IMR-90 (cell line): Measurements from ENCODE around the gene GRM4. TPM values are rescaled to one million over a fixed set of nuclear protein-coding genes. Genes with fewer than 3 reads are reported as not detected.

Source experiments
- ATAC-seq: fragments of 200-7000 bp; cut with Tn5 transposase; 2 replicates; pipeline ENCODE4 v1.9.1; 2020; ENCODE audit warnings: low read depth, mild to moderate bottlenecking, moderate library complexity
- BruUV-seq: library from RNA; stranded (reverse); fragments of 400-500 nt; replicated peaks from 2 replicates; lab custom pipeline; 2021; lab: Mats Ljungman, UMichigan
- CTCF ChIA-PET: fragments of 300-600 bp; formaldehyde crosslinking; extraction: SDS; loops from one replicate; lab custom pipeline; 2021; ENCODE audit warnings: antibody characterized with exemption; lab: Yijun Ruan, JAX
- POLR2A ChIA-PET: fragments of 300-600 bp; sonication (Branson Sonifier 250); formaldehyde crosslinking; loops from one replicate; lab custom pipeline; 2022; ENCODE audit warnings: antibody characterized with exemption; ENCODE audit not compliant: unreplicated experiment; lab: Charles Lee
- DNase-seq: peaks from one replicate; pipeline ENCODE4 v3.0.0; 2013
- H2AFZ ChIP-seq: replicated peaks from 2 replicates; pipeline ENCODE3; 2013; ENCODE audit warnings: low read length, mild to moderate bottlenecking; ENCODE audit not compliant: poor library complexity
- H2AK5ac ChIP-seq: 2 replicates; pipeline ENCODE4 v1.6.1; 2013; ENCODE audit warnings: low read depth, low read length, inconsistent platforms
- H2AK9ac ChIP-seq: replicated peaks from 2 replicates; pipeline ENCODE3; 2013; ENCODE audit warnings: mild to moderate bottlenecking, low read depth, low read length, moderate library complexity; ENCODE audit not compliant: poor library complexity
- H2BK120ac ChIP-seq: 2 replicates; pipeline ENCODE4 v1.6.1; 2013; ENCODE audit warnings: low read depth, low read length, inconsistent platforms
- H2BK15ac ChIP-seq: 3 replicates; pipeline ENCODE4 v1.6.1; 2013; ENCODE audit warnings: low read depth, low read length, inconsistent platforms
- H2BK20ac ChIP-seq: 2 replicates; pipeline ENCODE4 v1.6.1; 2013; ENCODE audit warnings: low read depth, mild to moderate bottlenecking, inconsistent platforms, low read length, moderate library complexity
- H2BK5ac ChIP-seq: 2 replicates; pipeline ENCODE4 v1.6.1; 2013; ENCODE audit warnings: mild to moderate bottlenecking, low read depth, low read length, inconsistent platforms; ENCODE audit not compliant: poor library complexity, severe bottlenecking
- H3K14ac ChIP-seq: replicated peaks from 2 replicates; pipeline ENCODE4 v1.6.1; 2013; ENCODE audit warnings: low read depth, low read length, inconsistent platforms
- H3K18ac ChIP-seq: 2 replicates; pipeline ENCODE4 v1.6.1; 2013; ENCODE audit warnings: low read depth, low read length, control low read depth
- H3K23ac ChIP-seq: 2 replicates; pipeline ENCODE4 v1.6.1; 2013; ENCODE audit warnings: low read depth, low read length, inconsistent platforms
- H3K27ac ChIP-seq: 2 replicates; pipeline ENCODE4 v1.5.1; 2013; ENCODE audit warnings: mild to moderate bottlenecking, control low read depth, low read length; ENCODE audit not compliant: insufficient read depth
- H3K27me3 ChIP-seq: 2 replicates; pipeline ENCODE4 v1.6.1; 2013; ENCODE audit warnings: low read length; ENCODE audit not compliant: control insufficient read depth, insufficient read depth
- H3K36me3 ChIP-seq: 2 replicates; pipeline ENCODE4 v1.6.1; 2013; ENCODE audit warnings: low read length, mixed read lengths; ENCODE audit not compliant: control insufficient read depth, insufficient read depth
- H3K4ac ChIP-seq: 2 replicates; pipeline ENCODE4 v1.6.1; 2013; ENCODE audit warnings: low read depth, low read length, inconsistent platforms
- H3K4me1 ChIP-seq: 2 replicates; pipeline ENCODE4 v1.6.1; 2013; ENCODE audit warnings: low read length, mixed read lengths; ENCODE audit not compliant: control insufficient read depth, insufficient read depth
- H3K4me2 ChIP-seq: 2 replicates; pipeline ENCODE4 v1.6.1; 2013; ENCODE audit warnings: low read depth, mild to moderate bottlenecking, control low read depth, low read length, moderate library complexity
- H3K4me3 ChIP-seq: 2 replicates; pipeline ENCODE4 v1.5.1; 2013; ENCODE audit warnings: low read depth, mild to moderate bottlenecking, control low read depth, low read length, moderate library complexity; ENCODE audit not compliant: insufficient read depth
- H3K56ac ChIP-seq: 2 replicates; pipeline ENCODE4 v1.6.1; 2013; ENCODE audit warnings: low read length, inconsistent platforms; ENCODE audit not compliant: insufficient read depth; ENCODE audit errors: extremely low read depth
- H3K79me1 ChIP-seq, 2 experiments: 2 replicates each; pipeline ENCODE4 v1.6.1; 2013; ENCODE audit warnings: low read length in 2 of 2, inconsistent platforms in 1 of 2, low read depth in 1 of 2
- H3K9ac ChIP-seq: 2 replicates; pipeline ENCODE4 v1.6.1; 2013; ENCODE audit warnings: low read depth, low read length, control low read depth
- H3K9me1 ChIP-seq: 2 replicates; pipeline ENCODE4 v1.6.1; 2013; ENCODE audit warnings: low read length, inconsistent platforms; ENCODE audit not compliant: insufficient read depth
- H3K9me3 ChIP-seq: 2 replicates; pipeline ENCODE4 v1.6.1; 2013; ENCODE audit warnings: low read length; ENCODE audit not compliant: control insufficient read depth, insufficient read depth
- H4K20me1 ChIP-seq: 2 replicates; pipeline ENCODE4 v1.6.1; 2013; ENCODE audit warnings: low read length, inconsistent platforms; ENCODE audit not compliant: insufficient read depth
- H4K5ac ChIP-seq: 2 replicates; pipeline ENCODE4 v1.6.1; 2013; ENCODE audit warnings: mild to moderate bottlenecking, low read depth, low read length, control low read depth
- H4K8ac ChIP-seq, 2 experiments: 2 replicates each; pipeline ENCODE4 v1.6.1; 2013; ENCODE audit warnings: low read depth in 2 of 2, low read length in 2 of 2, control low read depth in 1 of 2, inconsistent platforms in 1 of 2
- H4K91ac ChIP-seq: 2 replicates; pipeline ENCODE4 v1.6.1; 2013; ENCODE audit warnings: low read depth, low read length, inconsistent platforms; ENCODE audit not compliant: insufficient read depth
- RCOR1 ChIP-seq: IDR thresholded peaks from 2 replicates; pipeline ENCODE4 v1.6.1; 2012; ENCODE audit warnings: mild to moderate bottlenecking, low read length, improper control_type of control experiment; ENCODE audit not compliant: insufficient replicate concordance
- WGBS, 2 experiments: methylation state at CpG; one replicate each; pipeline versions ENCODE4 v1.1.5 to v1.1.7; 2013; ENCODE audit warnings: missing lambda C conversion rate in 2 of 2; ENCODE audit not compliant: insufficient read length in 1 of 2; ENCODE audit errors: extremely low coverage in 2 of 2; 5-methylcytosine and 5-hydroxymethylcytosine counted together
- dilution Hi-C: fragments of 300-500 bp; cut with HindIII; formaldehyde crosslinking; loops from one replicate; pipeline ENCODE4 v1.14.3; 2018; ENCODE audit warnings: low sequenced_read_pairs; ENCODE audit not compliant: unreplicated experiment
- in situ Hi-C: fragments of 300-500 bp; cut with MboI; formaldehyde crosslinking; loops from 3 replicates; pipeline ENCODE4 v1.14.3; 2019; ENCODE audit warnings: low sequenced_read_pairs, inconsistent platforms, mixed read lengths
- intact Hi-C: fragments of 100-400 bp; cut with micrococcal nuclease; formaldehyde crosslinking; loops from 2 replicates; pipeline ENCODE4 v1.10.0; 2022
- polyA plus RNA-seq, 3 experiments: library from polyadenylated mRNA; depleted of rRNA; stranded (reverse); fragments of >200 nt; gene quantifications; 2 replicates each; pipeline ENCODE4 v1.2.3, GENCODE V29; 2012; ENCODE audit warnings: low replicate concordance in 1 of 3
- total RNA-seq: library from RNA; depleted of rRNA; stranded (reverse); fragments of >200 nt; gene quantifications from 2 replicates; pipeline ENCODE4 v1.2.3, GENCODE V29; 2012
- TF ChIP-seq, protein P1 (sequence below): fragments of 150-350 bp; IDR thresholded peaks from 2 replicates; pipeline ENCODE4 v1.6.1; 2017; ENCODE audit warnings: mild to moderate bottlenecking, antibody characterized with exemption, low read length, low read depth

The GRM4 gene
- total and polyA plus RNA-seq, 2 of the 4 experiments (the other 2 are of a cell fraction) = 0.02 TPM; not detected in 1

- in situ Hi-C loops = no loop called here
These were observed 96.2 kb downstream of the GRM4 start for GRCh38 chr6:34049395-34050342.

More at GRCh38 chr6:34049395-34050342, 96.2 kb downstream of the GRM4 start:
- no peaks in the 10 kb centered on the region for H3K36me3 ChIP-seq
- no peak overlapping the region for H2AFZ ChIP-seq
- H2BK15ac ChIP-seq = no peak overlapping the region
- no peak overlapping the region for H4K91ac ChIP-seq
- no peak overlapping the region for H3K4me3 ChIP-seq
- 42% methylated on average over 10 of the region's 15 CpGs; no CpG with 5 or more reads in 1 of the 2 experiments for WGBS, 2 experiments
- no peak overlapping the region for H2AK9ac ChIP-seq
- no TSS peak for BruUV-seq
- no peaks in the 10 kb centered on the region for H4K20me1 ChIP-seq
- intact Hi-C loops (no loop called here), dilution Hi-C loops (no loop called here)
- no peak overlapping the region for H2BK120ac ChIP-seq
- H3K4me2 ChIP-seq = no peak overlapping the region
- CTCF ChIA-PET = no interaction called here
- no peak overlapping the region for H4K5ac ChIP-seq
- H4K8ac ChIP-seq = no peak overlapping the region
- no peak overlapping the region for H3K14ac ChIP-seq
- no peak overlapping the region for H2BK5ac ChIP-seq
- H3K27me3 ChIP-seq = peaks cover 61% of the 10 kb centered on the region
- POLR2A ChIA-PET = no interaction called here
- H2BK20ac ChIP-seq = no peak overlapping the region
- H3K4ac ChIP-seq = no peak overlapping the region
- H3K9ac ChIP-seq = no peak overlapping the region
- ATAC-seq (no peak), DNase-seq (no peak)
- H3K9me1 ChIP-seq = no peaks in the 10 kb centered on the region
- H3K23ac ChIP-seq = no peak overlapping the region
- no peak overlapping the region for H3K27ac ChIP-seq
- H2AK5ac ChIP-seq = no peak overlapping the region; the same call in 1 of the 2 replicates
- H3K79me1 ChIP-seq = no peaks in the 10 kb centered on the region
- no peak overlapping the region for H3K56ac ChIP-seq
- H3K18ac ChIP-seq = no peak overlapping the region
- no peaks in the 10 kb centered on the region for H3K9me3 ChIP-seq
- H3K4me1 ChIP-seq = no peaks in the 10 kb centered on the region
- TF ChIP-seq RCOR1 = no peak
- TF ChIP-seq, protein P1, sequence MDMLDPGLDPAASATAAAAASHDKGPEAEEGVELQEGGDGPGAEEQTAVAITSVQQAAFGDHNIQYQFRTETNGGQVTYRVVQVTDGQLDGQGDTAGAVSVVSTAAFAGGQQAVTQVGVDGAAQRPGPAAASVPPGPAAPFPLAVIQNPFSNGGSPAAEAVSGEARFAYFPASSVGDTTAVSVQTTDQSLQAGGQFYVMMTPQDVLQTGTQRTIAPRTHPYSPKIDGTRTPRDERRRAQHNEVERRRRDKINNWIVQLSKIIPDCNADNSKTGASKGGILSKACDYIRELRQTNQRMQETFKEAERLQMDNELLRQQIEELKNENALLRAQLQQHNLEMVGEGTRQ = 0 out of 2 replicates have a peak, but pooled peaks have one; percentile 16
